ENCODE data around the gene ADGRA1.
"Not testable (repeated sequence)": the region's sequence is repeated elsewhere in the genome, so short reads cannot be mapped to it uniquely, and the experiment has no call there.

Gene ADGRA1

DNA sequence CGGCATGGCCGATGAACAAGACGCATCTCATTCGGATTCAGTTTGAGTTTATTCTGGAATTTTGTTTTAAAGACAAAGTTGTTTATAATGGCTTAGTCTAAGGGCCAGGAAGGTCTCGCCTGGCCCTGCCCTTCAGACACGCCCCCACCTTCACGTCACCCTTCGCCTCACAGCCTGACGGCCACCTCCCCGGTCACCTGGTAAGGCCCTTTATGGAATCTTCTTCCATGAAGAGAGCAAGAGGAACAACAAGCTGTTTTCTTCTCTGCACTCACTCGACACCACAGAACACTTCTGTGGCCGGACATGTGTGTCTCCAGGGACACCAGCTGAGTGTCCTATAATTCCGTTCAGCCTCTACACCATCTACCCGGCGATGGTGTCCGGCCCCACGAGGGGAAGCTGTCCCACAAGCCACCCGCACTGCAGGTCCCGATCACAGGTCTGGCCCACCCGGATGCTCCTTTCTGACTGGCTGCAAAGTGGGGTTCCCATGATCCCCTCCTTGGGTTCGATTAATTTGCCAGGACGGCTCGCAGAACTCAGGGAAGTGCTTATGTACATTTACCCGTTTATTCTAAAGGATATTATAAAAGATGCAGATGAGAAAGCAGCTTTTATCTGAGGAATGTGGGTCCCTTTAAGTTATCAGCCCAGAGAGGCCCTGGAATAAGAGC, 54.9 kb downstream of the ADGRA1 start:
- DNase-seq (ENCODE audit: low read depth in 2 of 2), result no peak

DNA sequence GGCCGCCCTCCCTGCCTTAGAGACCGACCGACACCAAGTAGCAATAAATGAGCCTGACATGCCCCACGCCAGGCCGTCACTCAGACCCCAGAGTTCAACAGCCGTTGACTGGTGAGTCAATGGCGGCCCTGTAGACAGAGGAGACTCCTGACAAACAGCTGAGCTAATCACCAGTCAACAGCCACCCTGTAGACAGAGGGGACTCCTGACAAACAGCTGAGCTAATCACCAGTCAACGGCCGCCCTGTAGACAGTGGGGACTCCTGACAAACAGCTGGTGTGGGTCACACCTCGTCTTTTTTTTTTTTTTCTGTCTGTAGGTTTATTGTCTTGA, 55.4 kb downstream of the ADGRA1 start:
- DNase-seq (ENCODE audit: low read depth in 2 of 2), result no peak

DNA sequence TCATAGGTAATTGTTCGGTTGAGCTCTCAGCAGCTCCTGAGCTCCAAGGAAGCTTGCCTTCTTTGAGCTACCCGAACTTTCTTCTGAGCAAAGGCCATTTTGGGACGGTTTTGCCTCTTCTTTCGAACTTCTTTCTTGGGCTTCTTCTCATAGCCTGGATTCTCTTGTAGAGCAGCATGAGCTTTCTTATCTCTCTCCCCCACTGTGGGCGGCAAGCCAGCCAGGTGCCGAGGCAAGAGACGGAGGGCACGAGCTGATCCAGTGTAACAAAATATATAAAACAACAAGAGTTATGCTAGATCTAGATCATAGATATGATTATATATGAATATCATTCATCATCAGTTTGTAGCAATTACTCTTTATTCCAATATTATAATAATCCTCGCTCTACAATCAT, 55.8 kb downstream of the ADGRA1 start:
- no peak for DNase-seq (ENCODE audit: low read depth in 2 of 2)

DNA sequence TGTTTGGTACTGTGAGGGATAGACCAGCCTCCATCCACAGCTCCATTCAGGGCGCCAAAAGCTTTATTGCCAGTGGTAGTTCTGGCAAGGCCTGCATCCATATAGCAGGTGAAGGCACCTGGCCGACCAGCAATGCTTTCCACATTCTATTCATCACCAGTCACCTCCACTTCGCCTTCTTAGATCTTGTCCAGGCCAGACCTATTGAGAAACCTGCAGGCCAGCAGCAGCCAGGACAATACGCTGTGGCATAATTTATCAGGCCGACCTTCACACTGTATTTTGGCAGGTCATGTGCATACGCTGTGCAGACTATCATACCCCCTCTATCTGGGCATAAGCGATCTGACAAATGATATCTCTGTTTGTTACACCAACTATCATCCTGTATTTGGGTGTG, 57.0 kb downstream of the ADGRA1 start:
- no peak for DNase-seq (ENCODE audit: low read depth in 2 of 2)

DNA sequence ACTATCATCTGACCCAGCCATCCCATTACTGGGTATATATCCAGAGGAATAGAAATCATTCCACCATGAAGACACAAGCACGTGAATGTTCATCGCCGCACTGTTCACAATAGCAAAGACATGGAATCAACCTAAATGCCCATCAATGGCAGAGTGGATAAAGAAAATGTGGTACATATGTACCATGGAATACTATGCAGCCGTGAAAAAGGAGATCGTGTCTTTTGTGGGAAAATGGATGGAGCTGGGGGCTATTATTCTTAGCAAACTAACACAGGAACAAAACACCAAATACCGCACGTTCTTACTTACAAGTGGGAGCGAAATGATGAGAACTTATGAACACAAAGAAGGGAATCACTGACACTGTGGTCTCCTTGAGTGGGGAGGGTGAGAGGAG, 62.5 kb downstream of the ADGRA1 start:
- no peak for DNase-seq (ENCODE audit: low read depth in 2 of 2)

DNA sequence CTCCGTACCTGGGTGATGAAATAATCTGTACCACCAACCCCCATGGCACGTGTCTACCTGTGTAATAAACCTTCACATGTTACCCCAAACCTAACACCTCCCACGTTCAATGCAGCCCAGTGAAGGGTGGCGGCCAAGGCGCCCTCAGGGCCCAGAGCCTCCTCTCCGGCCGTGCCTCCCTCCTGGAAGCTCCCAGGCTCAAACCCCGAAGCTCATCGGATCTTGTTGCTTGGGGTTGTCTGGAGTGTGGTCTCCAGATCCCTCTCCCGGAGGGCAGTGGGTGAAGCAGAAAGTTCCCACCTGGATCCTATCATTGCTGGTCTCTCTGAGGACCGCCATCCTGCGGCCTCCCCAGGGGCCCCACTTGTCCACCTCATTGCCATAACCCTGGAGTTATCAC, 62.9 kb downstream of the ADGRA1 start:
- DNase-seq (ENCODE audit: low read depth in 2 of 2), result no peak

DNA sequence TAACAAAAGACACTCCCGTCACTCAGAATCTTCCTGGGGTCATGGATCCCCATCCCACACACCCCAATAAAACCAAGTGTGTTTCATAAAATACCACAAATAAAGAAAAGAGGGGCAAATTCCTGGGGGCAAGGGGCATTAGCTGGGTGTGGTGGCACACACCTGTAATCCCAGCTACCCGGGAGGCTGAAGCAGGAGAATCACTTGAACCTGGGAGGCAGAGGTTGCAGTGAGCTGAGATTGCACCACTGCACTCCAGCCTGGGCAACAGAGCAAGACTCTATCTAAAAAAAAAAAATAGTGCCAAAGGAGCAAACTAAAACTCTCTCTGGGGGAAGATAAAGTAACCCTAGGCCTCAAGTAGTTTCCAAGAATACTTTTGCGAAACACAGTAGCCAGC, 63.3 kb downstream of the ADGRA1 start:
- not testable (repeated sequence) for DNase-seq (ENCODE audit: low read depth in 2 of 2)

DNA sequence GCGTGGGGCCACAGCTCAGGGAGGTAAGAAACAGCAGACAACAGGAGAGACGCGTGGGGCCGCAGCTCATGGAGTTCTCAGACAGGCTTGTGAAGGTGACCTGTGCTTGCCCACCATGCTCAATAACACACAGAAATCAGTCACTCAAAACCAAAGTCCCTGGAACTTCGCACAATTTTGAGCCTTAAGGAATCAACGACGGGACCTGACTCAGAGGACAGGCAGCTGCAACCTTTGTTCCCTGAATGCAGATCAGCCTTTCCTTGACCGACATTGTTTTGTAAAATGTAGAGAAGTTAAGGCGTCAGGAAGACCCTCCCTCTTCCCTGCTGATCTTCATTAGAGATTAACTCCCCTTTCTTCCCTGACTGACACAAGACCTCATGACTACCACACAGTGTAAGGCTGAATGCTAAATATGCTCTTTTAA, 63.8 kb downstream of the ADGRA1 start:
- no peak for DNase-seq (ENCODE audit: low read depth in 2 of 2)

DNA sequence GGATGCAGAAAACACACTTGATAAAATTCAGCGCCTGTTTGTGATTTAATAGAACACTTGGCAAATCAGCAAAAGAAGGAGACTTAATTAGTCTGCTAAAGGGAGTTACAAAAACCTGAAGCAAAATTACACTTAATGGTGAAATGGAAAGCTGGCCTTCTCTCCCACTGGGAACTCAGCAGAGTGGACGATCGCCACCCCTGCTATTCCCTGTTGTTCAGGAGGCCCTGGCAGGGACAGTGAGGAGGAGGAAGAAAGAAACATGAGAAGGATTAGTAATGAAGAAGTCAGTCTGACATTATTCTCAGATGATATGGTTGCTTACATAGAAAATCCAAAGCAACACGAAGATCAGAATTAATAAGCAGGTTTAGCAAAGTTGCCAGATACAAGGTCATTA, 66.7 kb downstream of the ADGRA1 start:
- DNase-seq (ENCODE audit: low read depth in 2 of 2), result no peak

DNA sequence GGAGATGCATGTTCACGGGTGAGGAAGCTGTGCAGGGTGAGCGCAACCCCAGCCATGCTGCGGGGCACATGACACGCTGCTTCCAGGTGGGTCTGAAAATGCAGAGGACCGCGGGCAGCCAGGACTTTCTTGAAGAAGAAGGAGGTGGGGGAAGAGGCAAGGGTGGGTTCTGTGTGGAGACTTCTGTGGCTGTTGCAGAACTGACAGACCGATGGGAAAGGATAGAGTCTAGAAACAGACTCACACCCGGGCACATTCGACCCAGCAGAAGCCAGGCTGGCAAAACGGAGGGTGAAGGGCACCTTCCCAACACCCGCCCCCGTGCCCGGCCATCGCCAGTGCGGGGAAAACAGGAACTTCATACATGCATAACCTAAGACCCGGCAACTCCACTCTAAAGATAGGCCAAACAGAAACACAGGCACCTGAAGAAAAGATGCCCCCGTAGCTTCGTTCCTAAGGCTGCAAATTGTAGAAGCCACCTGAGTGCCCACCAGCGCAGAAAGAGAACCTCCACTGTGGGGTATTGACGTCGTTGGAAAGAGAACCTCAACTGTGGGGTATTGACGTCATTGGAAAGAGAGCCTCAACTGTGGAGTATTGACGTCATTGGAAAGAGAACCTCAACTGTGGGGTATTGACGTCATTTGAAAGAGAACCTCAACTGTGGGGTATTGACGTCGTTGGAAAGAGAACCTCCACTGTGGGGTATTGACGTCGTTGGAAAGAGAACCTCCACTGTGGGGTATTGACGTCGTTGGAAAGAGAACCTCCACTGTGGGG, 67.5 kb downstream of the ADGRA1 start:
- DNase-seq (ENCODE audit: low read depth in 2 of 2), result no peak

DNA sequence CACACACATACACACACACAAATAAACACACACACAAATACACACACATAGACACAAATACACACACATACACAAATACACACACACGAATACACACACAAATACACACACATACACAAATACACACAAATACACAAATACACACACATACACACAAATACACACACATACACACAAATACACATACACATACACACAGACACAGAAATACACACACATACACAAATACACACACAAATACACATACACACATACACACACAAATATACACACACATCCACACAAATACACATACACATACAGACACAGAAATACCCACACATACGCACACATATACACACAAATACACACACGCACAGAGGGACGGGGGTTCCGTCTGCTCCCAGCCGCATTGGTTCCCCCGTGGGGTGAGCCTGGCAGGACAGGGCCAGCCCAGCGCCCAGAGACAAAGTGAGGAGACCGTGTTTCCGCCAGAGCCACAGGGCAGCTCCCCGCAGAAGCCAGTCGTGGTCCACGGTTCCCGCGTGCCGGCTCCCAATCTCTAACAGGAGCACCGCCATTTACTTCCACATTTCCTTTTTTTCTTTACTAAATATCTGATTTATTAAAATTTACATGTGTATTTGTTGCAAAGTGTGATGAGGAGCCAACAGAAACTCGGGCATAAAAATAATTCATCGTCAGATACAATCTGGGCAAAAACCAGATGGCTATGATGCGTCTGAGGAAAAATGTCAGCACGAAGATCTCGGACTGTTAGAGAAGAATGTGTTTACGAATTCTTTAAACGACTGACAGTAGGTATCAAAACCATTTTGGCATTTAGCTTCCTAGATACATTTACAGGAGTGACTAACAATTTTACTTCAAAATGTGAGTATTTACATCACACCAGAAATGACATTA, 69.2 kb downstream of the ADGRA1 start:
- DNase-seq (ENCODE audit: low read depth in 2 of 2), result no peak

DNA sequence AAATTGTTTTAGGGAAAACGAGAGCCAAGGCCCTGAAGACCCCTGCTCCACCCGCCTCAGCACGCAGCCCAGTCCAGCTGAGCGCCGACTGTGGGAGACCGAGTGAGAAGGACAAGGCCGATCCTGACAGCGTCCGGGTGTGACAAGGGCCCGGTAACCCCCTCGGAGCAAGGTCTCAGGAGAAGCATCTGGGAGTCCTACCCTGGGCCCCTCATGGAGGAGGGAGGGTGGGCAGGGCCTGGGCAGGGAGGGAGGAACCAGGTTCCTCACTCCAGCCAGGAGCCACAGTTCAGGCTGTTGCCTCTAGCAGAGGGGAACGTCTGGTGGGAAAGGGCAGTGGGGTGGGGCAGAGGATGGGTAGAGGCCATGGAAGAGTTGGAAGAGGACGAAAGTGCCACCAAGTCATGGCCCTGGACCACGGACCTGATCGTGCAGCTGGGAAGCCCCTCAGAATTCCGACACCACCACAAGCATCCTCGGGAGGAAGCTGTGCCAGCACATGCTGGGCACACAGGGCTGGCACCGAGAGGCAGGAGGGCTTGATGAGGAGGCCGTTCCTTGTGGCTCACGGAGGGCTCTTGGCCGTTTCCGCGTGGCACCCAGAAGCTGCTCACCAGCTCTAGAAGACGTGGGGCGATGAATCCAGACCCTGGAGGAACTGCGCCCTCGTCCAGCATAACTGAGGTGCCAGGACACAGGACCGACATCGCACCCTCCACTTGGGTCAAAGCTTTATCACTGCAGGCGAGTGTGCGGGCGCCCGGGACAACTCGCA, 70.1 kb downstream of the ADGRA1 start:
- no peak for DNase-seq (ENCODE audit: low read depth in 2 of 2)

DNA sequence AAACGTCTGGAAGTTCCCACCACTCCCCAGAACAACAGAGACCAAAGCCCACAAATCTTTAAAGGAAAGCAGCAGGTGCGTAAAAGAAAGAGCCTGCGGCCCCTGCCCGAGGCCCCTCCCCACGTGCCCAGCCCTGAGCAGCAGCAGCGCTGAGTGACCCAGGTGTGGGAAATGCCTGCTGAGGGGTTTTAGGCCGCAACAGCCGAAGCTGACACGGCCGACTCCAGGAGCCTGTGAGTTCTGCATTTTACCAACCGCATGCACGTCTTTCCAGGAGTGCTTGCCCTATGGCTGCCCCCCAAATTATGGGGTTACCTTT, 70.7 kb downstream of the ADGRA1 start:
- no peak for DNase-seq (ENCODE audit: low read depth in 2 of 2)

DNA sequence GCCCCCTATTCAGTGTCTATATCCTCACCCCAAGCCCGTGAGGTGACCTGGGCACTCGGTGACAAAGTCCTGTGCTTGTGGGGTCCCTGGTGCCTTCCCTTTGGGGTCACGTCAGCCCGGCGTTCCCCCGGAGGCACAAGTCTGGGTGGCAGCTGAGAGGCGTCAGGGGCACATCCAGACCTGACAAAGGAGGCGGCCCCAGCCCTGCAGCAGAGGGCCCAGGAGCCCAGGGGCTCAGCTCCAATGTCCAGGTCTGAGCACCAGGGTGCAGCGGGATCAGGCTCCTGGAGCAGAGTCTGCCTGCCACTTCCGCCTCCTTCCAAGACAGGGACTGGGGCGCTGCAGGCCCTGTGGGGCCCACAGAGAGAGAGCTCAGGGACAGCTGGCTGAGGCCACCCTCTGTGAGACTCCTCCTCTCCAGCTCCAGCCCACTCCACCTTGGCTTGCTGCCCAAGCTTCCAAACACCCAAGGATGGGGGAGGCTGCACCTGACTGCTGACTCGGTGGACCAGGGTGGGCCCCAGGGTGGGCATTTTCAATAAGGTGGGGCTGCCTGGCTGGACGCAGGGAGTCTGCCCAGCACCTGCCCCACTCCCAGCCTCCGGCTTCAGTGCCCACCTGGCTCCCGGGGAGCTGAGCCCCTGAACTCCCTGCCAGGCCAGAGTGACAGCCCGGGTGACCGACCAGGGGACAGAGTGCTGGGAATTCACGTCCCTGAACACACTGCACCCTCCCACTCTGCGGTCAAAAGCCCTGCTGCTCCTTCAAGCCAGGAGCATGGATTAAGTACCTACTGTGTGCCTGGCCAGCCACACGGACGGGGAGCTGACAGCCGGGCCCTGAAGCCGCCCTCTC, 71.3 kb downstream of the ADGRA1 start:
- DNase-seq (ENCODE audit: low read depth in 2 of 2), result no peak

DNA sequence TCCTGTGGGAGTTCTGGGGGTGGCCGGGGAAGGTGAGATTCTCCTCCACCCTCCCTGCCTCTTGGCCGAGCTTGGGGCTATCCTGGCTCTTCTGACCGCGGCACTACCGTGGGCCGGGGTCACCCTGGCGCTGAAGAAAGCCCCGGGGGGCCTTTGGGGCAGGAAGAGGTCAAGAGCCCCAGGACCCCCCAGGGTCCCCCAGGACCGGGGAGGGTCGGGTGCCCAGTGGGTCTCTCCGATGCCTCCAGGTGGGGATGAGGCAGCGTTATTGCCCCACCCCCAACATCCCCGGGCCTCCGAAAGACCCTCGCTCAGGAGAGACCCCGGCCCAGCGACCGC, 71.9 kb downstream of the ADGRA1 start:
- DNase-seq (ENCODE audit: low read depth in 2 of 2), result no peak

DNA sequence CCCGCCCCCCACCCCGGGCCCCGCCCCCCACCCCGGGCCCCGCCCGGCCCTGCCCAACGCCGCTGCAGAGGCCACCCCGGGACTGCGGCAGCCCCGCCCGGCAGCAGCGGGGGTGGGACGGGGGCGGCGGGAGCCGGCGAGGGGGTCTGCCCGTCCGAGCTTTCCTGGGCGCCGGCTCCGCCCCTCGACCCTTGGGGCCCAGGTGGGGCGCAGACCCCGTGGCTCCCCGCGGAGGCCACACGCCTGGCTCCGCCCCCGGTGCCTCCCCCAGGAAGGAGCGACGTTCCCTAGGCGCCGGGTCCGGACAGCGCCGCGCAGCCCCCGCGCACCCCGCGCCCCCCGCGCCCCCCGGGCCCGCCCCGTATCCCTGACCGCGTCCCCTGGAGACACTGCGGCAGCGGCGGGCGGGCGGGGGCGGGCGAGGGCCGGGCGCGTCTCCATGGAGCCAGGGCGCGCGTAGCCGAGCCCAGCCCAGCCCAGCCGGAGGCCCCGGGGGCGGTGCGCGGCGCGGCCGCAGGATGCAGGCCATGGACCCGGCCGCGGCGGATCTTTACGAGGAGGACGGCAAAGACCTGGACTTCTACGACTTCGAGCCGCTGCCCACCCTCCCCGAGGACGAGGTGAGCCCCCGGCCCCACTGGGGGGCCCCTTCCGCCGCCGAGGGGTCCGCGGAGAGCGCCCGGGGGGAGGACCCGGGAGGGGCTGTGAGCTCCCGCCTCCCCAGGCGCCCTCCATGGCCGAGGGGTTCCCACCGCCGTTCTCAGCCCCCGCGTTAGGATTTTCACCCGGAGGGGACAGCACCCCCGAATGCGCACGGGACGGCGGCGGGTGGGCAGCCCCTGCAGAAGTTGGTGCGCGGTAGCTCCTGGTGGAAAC, 72.5 kb downstream of the ADGRA1 start, which contains the start of gene KNDC1:
KNDC1 (plus strand) TSS at position 270 of the 876 bp plus-strand sequence; CDS start at position 519, 249 bp downstream.
- no peak for DNase-seq (ENCODE audit: low read depth in 2 of 2)

DNA sequence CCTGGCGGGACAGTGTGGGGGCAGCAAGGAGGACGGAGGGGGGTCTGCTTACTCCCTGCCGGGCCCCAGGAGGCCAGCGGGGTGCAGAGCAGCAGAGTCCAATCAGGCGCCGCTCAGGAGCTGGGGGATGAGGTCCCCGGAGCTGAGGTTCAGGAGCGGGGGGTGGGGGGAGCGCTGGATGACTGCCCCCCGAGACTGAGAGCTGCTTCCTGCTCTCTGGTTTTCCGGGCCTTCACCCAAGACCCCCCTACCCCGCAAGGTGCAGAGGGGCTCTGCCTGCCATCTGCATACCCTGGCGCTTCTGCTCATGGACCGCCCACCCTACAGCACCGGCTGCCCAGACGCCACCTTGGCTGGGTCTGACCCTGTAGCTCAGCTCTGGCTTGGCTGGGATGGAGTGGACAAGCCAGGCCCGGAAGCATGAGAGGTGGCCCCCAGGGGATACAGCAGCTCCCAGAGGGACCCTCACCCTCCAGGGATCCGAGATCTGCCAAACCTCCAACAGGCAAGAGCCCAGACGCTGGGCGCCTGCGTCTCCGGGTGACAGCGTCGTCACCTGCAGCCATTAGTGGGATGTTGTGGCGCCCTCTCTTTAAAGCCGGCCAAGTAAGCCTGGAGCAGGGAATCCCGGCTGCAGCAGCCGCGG, 73.2 kb downstream of the ADGRA1 start:
- DNase-seq (ENCODE audit: low read depth in 2 of 2), result no peak

DNA sequence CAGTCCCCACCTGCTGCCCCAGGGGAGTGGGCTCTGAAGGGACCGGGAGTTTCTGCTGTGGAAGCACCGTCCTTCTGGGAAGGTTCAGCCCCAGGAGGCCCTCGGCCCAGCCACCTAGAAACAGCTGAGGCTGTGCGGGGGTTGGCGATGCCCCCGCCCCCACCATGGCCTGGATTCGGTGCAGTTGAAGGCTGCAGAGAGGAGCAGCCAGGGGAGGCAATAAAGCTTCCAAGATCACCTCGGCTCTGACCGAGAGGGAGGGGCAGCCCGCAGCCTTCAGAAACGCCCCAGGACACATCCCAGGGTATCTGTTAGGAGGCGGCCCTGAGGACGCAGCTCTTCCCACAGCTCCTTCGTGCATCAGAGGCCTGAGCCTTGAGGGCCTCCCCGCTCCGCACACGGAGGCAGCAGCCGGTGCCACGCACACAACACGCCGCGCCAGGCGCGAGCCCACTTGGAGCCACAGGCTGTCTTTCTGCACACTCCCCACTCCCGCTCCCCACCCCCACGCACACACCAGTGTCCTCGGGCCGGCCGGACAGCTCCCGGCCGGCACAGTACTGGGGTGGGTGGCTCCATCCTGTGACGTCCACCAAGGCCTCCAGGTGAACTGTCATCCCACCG, 73.9 kb downstream of the ADGRA1 start:
- DNase-seq (ENCODE audit: low read depth in 2 of 2), result no peak

Measured in fibroblast of skin of left quadriceps (primary cell).